Ectodermal cell (in vitro differentiated cells): ENCODE results near the gene CDH4.

Experiments used
- H3K27ac ChIP-seq: 2 replicates; pipeline ENCODE4 v1.7.0; 2013; ENCODE audit warnings: mild to moderate bottlenecking, low read depth, low read length; ENCODE audit not compliant: insufficient read depth, poor library complexity, severe bottlenecking
- H3K27me3 ChIP-seq: 2 replicates; pipeline ENCODE4 v1.7.0; 2013; ENCODE audit warnings: mild to moderate bottlenecking, low read length; ENCODE audit not compliant: insufficient read depth, control insufficient read depth, poor library complexity, severe bottlenecking
- H3K36me3 ChIP-seq: one replicate; pipeline ENCODE4 v1.7.0; 2013; ENCODE audit warnings: low read length; ENCODE audit not compliant: control insufficient read depth, insufficient read depth
- H3K4me1 ChIP-seq: one replicate; pipeline ENCODE4 v1.7.0; 2013; ENCODE audit warnings: low read length; ENCODE audit not compliant: control insufficient read depth, insufficient read depth
- H3K4me3 ChIP-seq: 2 replicates; pipeline ENCODE4 v1.7.0; 2013; ENCODE audit warnings: low read depth, low read length, control low read depth; ENCODE audit not compliant: insufficient read depth
- H3K9me3 ChIP-seq: 2 replicates; pipeline ENCODE4 v1.7.0; 2013; ENCODE audit warnings: mild to moderate bottlenecking, low read length, moderate library complexity; ENCODE audit not compliant: control insufficient read depth
- WGBS, 2 experiments: methylation state at CpG; one replicate each; pipeline ENCODE4 v1.1.7; 2013; ENCODE audit warnings: missing lambda C conversion rate in 2 of 2; 5-methylcytosine and 5-hydroxymethylcytosine counted together

CDH4 gene

DNA sequence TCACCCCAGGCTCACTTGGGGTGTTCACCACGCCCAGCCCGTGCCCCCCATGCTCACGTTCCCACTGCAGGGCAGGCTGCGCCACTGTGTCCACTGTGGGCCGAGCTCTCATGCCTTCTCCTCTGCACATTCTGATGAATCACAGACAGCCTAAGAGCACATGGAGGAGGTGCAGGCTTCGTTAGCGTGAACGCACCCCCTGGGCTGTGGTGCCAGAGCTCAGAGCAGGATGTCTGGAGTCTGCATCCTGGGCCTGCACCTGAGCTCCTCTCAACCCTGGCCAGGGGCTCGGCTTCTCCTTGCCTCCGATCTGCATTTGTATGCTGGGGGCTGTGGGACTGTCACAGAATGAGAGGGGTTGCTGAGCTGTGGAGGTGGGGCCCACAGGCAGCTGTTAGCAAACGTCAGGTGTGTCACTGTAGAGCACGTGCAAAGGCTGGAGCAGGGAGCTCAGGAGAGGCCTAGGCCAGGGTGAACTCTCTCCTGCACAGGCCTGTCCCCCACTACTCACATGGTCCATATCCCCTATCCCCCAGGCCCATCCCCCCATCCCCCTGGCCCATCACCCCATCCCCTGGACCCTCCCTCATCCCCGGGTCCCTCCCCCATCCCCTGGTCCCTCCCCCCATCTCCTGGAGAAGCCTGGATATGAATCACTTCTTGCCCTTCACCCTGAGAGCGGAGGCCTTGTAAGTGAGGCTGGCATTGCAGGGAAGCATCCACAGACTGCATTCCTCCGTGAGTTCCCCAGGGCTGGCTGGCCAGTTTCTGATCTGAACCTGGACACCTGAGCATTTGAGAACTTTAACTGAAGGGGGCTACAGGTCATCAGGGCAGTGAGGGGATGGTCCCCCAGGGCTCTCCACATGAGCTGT is 504.1 kb downstream of the CDH4 start:
- Histone ChIP-seq H3K4me1 (no peaks in the 10 kb centered on the region), H3K27me3 (no peaks in the 10 kb centered on the region), H3K27ac (no peak overlapping the region), H3K9me3 (no peaks in the 10 kb centered on the region), H3K4me3 (no peak overlapping the region), H3K36me3 (no peaks in the 10 kb centered on the region)
- 86 to 87% methylated on average over 15 of the region's 15 CpGs for WGBS, 2 experiments

DNA sequence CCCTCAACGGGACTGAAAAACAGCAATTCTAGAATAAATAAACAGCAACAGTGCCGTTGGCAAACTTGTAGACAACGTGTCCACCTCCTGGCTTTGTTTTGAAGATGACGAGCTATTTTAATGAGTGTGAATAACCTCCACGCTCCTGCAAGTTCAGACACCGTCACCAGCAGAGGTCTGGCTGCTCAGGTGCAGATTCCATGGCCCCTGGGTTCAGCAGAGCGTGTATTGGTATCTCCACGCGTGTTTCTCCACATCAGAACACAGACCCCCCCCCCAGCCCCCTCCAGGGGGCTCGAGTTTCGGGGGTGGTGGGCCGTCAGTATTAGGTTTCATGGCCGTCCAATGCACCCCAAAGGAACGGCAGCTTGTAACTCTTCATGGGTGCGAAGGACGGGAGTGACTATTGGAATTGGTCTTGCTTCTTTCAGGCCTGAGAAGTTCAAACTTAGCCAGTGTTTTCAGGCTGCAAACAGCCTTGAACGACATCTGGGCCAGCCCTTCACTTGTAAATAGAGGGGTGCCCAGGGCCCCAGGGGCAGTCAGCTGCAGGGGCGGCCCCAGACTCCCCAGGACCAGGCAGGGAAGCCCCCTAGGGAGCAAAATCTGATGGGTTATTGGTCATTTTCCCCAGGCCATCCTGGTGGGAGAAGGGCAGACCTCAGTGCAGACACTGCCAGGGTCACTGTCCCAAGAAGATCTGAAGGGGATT is 505.1 kb downstream of the CDH4 start:
- Histone ChIP-seq H3K36me3 (no peaks in the 10 kb centered on the region), H3K4me1 (no peaks in the 10 kb centered on the region), H3K9me3 (no peaks in the 10 kb centered on the region), H3K4me3 (no peak overlapping the region), H3K27ac (no peak overlapping the region), H3K27me3 (no peaks in the 10 kb centered on the region)
- WGBS, 2 experiments: 92 to 93% methylated on average over 18 of the region's 18 CpGs

DNA sequence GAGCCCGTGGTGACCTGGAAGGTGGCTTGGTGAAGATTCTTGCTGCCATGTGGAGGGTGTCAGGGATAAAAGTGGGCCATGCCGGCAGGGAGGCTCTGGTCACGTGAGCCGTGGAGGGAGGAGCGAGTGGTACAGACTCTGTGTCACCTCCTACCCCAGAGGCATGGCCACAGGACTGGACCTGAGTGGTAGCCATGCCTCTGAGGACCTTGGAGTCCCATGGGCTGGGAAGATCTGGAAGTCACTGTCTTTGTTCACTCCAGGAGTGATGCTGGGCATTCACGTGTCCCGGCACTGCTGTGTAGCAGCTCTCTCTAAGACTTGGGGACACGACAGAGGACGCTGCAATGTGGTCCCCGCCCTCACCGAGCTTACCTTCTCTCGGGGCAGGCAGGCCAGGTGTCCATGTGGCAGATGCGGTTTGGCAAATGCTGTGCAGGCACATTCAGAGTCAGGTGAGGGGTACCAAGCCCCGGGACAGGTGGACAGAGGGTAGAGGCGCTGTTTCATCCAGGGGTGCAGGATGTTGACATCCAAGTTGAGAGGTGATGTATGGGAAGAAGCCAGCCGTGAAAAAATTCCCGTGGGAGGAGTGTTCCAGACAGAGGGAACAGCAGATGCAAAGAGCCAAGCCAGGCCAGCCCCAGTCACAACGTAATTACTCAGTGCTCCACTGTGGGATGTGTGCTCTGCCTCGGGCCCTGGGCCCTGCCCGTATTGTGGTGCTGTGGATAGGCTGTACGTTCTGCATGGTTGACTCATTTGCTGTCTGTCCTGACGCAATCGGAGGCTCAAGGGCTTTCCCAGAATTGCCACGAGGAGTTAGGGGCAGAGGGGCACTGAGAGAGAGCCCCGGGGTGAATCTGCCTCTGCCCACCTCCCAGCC is 505.9 kb downstream of the CDH4 start:
- H3K27ac ChIP-seq: no peak overlapping the region
- H3K9me3 ChIP-seq: no peaks in the 10 kb centered on the region
- H3K4me1 ChIP-seq: no peaks in the 10 kb centered on the region
- no peak overlapping the region for H3K4me3 ChIP-seq
- H3K36me3 ChIP-seq: no peaks in the 10 kb centered on the region
- 86 to 87% methylated on average over 25 of the region's 25 CpGs for WGBS, 2 experiments
- H3K27me3 ChIP-seq: no peaks in the 10 kb centered on the region

DNA sequence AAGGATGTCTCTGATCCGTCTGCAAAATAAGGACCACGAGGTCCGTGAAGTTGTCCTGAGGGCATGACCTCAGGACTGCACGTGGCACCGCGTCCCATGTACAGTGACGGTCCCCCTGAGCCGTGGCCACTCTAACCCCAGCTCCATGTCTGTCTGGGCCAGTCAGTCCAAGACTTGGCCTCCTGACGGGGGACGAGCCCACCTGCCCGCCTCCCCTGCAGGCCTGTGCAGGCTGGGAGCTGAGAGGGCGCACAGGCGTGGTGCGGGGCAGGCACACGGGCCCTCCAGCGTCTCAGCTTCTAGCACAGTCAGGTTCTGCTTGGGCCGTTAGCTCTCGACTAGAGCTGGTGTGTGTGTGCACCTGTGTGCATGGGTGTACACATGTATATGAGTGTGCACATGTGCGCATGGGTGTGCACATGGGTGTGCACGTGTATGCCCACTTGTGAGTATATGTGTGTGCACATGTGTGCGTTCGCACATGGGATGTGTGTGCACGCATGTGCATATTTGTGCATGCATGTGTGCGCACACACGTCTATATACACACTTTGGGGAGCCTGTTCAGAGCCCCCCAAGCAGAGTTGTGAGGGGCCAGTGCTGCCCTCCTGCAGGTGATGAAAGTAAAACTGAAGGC is 506.6 kb downstream of the CDH4 start:
- Histone ChIP-seq H3K27me3 (no peaks in the 10 kb centered on the region), H3K9me3 (no peaks in the 10 kb centered on the region), H3K27ac (no peak overlapping the region), H3K4me1 (no peaks in the 10 kb centered on the region), H3K4me3 (no peak overlapping the region), H3K36me3 (no peaks in the 10 kb centered on the region)
- WGBS, 2 experiments: 96% methylated on average over 25 of the region's 25 CpGs

DNA sequence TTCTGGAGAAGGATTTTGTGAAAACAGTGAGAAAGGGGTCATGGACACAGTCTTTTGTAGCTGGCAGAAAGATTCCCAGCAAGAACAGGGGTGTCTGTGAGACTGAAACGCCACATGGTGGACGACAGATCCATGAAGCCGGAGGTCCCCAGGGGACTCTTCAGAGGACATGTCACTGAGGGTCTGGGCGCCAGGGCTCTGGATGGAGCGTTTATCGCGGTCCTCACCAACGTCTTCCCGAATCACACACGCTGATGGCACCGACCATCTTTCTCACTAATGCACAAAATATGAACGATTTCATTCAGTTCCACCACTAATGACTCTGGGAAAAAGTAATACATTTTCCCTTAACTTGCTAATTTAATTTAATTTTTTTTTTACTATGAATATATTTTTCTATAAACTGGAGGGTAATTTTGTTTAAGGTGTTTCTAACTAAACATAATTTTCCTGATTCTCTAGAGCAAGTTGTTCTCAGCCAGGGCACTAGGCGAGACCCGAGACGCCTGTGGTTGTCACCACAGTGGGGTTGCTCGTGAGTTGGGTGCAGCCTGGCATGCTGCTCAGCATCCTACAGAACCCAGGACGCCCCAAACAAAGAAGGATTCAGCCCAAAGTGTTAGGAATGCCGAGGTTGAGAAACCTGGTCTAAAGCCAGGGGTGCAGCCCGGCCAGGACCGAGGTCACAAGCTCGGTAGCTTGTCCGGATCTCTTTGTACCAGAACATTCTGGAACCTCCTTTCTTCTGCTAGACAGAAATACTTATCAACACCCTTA is 507.4 kb downstream of the CDH4 start:
- Histone ChIP-seq H3K9me3 (no peaks in the 10 kb centered on the region), H3K36me3 (no peaks in the 10 kb centered on the region), H3K27ac (no peak overlapping the region), H3K27me3 (no peaks in the 10 kb centered on the region), H3K4me3 (no peak overlapping the region), H3K4me1 (no peaks in the 10 kb centered on the region)
- 89 to 92% methylated on average over 22 of the region's 22 CpGs for WGBS, 2 experiments

DNA sequence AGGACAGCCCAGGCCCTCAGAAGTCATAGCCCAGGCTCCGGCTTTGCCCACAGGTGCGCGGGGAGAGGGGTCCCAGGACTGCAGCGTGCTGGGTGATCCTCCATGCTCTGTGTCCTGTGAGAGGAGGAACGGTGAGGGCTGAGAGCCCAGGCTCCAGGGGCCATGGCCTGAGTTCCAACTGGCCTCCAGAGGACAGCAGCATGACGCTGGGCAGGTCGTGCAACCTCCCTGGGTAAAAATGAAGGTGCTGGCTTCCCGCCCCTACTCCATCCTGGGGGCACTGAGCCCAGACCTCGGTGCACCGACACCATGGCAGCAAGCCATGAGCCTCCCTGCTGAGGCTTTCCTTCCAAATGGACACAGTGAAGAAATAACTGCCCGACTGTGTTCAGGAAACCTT is 508.3 kb downstream of the CDH4 start:
- Histone ChIP-seq H3K4me3 (no peak overlapping the region), H3K27ac (no peak overlapping the region), H3K9me3 (no peaks in the 10 kb centered on the region), H3K27me3 (no peaks in the 10 kb centered on the region), H3K4me1 (no peaks in the 10 kb centered on the region), H3K36me3 (no peaks in the 10 kb centered on the region)
- 94 to 95% methylated on average over 11 of the region's 11 CpGs for WGBS, 2 experiments

DNA sequence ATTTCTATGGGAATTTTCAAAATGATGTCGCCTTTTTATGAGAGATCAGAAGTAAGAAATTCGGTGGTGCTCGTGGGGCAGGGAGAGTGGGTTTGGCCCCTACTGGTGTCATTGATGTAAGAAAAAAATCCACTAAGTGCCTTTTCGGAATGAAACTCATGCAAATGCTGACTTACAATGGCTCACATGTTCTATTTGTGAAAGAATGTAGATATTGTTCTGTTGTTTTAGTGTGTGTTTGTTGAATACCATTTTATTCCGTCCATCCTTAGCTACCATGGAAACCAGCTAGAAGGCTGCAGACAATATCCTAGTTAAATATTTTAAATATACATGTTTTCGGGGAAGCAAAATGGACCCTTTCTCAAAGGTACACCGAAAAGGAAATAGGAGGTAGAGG is 508.7 kb downstream of the CDH4 start:
- Histone ChIP-seq H3K27me3 (no peaks in the 10 kb centered on the region), H3K36me3 (no peaks in the 10 kb centered on the region), H3K27ac (no peak overlapping the region), H3K9me3 (no peaks in the 10 kb centered on the region), H3K4me3 (no peak overlapping the region), H3K4me1 (no peaks in the 10 kb centered on the region)
- WGBS, 2 experiments: 94 to 97% methylated on average over 6 to 7 of the region's 7 CpGs

DNA sequence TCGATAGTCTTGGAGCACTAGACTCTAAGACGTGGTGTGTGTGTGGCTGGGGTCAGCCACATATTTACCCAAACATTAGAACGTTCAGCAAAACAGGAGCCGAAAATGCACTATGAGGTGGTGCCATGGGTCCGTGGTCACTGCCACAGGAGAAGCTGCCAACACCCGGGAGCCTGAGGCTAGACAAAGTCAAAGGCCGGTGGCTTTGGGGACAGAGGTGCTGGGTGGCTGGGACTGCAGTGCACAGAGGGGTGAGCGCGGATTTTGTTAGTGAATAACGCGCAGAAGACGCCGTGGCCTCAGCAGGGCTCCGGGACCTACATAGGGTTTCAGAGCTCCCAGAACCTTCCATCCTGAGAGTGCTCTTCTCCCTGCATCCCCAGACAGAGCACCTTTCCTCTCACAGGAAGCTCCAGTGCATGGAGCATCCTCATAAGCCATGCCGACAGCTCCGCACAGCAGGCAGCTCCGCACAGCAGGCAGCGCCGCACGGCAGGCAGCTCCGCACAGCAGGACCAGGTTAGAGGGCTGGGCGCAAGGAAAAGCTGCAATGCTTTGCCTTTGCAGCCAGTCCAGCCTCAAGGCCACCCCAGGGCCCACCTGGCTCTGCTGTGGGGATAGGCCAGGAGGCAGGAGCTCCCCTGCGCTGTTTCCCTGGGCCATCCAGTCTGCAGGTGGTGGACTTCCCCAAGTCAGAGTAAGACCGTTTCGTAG is 509.5 kb downstream of the CDH4 start:
- WGBS, 2 experiments: 91% methylated on average over 25 of the region's 25 CpGs
- Histone ChIP-seq H3K36me3 (no peaks in the 10 kb centered on the region), H3K27ac (no peak overlapping the region), H3K9me3 (no peaks in the 10 kb centered on the region), H3K4me3 (no peak overlapping the region), H3K4me1 (no peaks in the 10 kb centered on the region), H3K27me3 (no peaks in the 10 kb centered on the region)

DNA sequence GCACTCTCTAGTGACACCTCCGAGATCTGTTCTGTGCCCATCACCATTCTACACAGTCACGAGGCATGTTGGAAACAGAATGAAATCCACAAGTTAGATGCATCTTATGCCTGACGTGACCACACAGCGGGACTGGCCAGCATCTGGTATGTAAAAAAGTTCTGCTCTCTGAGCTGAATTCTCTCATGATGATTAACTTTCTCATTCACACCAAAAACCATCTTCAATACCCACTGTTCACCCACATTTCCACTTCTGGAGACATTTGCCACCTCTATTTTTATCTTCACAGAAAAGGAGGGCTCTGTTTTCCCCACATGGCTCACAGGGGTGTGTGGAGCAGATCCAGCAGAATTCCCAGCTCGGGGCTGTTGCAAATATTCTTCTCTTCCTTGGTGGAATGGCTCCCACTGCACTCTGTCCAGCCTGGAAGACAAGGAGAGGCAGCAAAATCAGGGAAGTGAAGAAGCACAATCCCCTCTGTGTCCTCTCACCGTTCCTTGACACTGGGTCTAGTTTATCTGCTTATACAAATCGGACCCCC is 510.2 kb downstream of the CDH4 start:
- H3K36me3 ChIP-seq: no peaks in the 10 kb centered on the region
- no peaks in the 10 kb centered on the region for H3K9me3 ChIP-seq
- no peak overlapping the region for H3K27ac ChIP-seq
- H3K27me3 ChIP-seq: no peaks in the 10 kb centered on the region
- no peaks in the 10 kb centered on the region for H3K4me1 ChIP-seq
- no peak overlapping the region for H3K4me3 ChIP-seq
- WGBS, 2 experiments: 89 to 90% methylated on average over 7 of the region's 7 CpGs
